Trophoblast cell (in vitro differentiated cells and primary cell): Measurements from ENCODE around the gene FANCC.

Source experiments
- DNase-seq, 2 donors: peaks; one replicate each; pipeline ENCODE4 v3.0.0-alpha.2; 2016
- H2AFZ ChIP-seq: 2 replicates; pipeline ENCODE4 v1.6.1; 2013; ENCODE audit warnings: low read length, moderate library complexity, mild to moderate bottlenecking; ENCODE audit not compliant: insufficient read depth, poor library complexity
- H2AK5ac ChIP-seq: 2 replicates; pipeline ENCODE4 v1.6.1; 2013; ENCODE audit warnings: mild to moderate bottlenecking, low read length
- H2BK120ac ChIP-seq: 2 replicates; pipeline ENCODE4 v1.6.1; 2013; ENCODE audit warnings: low read length, mild to moderate bottlenecking, moderate library complexity; ENCODE audit not compliant: insufficient read depth, poor library complexity
- H2BK12ac ChIP-seq: 2 replicates; pipeline ENCODE4 v1.6.1; 2013; ENCODE audit warnings: mild to moderate bottlenecking, low read length, moderate library complexity
- H2BK5ac ChIP-seq: 2 replicates; pipeline ENCODE4 v1.6.1; 2013; ENCODE audit warnings: low read length, low read depth, moderate library complexity, mild to moderate bottlenecking; ENCODE audit not compliant: poor library complexity
- H3K14ac ChIP-seq: 2 replicates; pipeline ENCODE4 v1.6.1; 2013; ENCODE audit warnings: mild to moderate bottlenecking, low read length
- H3K18ac ChIP-seq: 2 replicates; pipeline ENCODE4 v1.6.1; 2013; ENCODE audit warnings: mild to moderate bottlenecking, low read length
- H3K23ac ChIP-seq: 2 replicates; pipeline ENCODE4 v1.6.1; 2013; ENCODE audit warnings: low read length
- H3K27ac ChIP-seq: 2 replicates; pipeline ENCODE4 v1.5.1; 2013; ENCODE audit warnings: low read depth, mild to moderate bottlenecking, inconsistent platforms, low read length, moderate library complexity
- H3K27me3 ChIP-seq: 2 replicates; pipeline ENCODE4 v1.6.1; 2013; ENCODE audit warnings: inconsistent platforms, mild to moderate bottlenecking, low read length, moderate library complexity; ENCODE audit not compliant: insufficient read depth
- H3K36me3 ChIP-seq, 2 experiments: 1 replicate in 1 of 2; 2 replicates in 1 of 2; pipeline ENCODE4 v1.6.1; 2013; ENCODE audit warnings: low read length in 2 of 2, mild to moderate bottlenecking in 2 of 2, moderate library complexity in 1 of 2; ENCODE audit not compliant: insufficient read depth in 2 of 2, control insufficient read depth in 1 of 2
- H3K4ac ChIP-seq: 2 replicates; pipeline ENCODE4 v1.6.1; 2013; ENCODE audit warnings: low read depth, mild to moderate bottlenecking, low read length, moderate library complexity
- H3K4me1 ChIP-seq, 2 experiments: 1 replicate in 1 of 2; 2 replicates in 1 of 2; pipeline ENCODE4 v1.6.1; 2013; ENCODE audit warnings: low read length in 2 of 2, mild to moderate bottlenecking in 2 of 2, moderate library complexity in 1 of 2; ENCODE audit not compliant: insufficient read depth in 2 of 2, control insufficient read depth in 1 of 2
- H3K4me2 ChIP-seq: 2 replicates; pipeline ENCODE4 v1.6.1; 2013; ENCODE audit warnings: inconsistent platforms, mild to moderate bottlenecking, low read length, moderate library complexity
- H3K4me3 ChIP-seq: 2 replicates; pipeline ENCODE4 v1.5.1; 2013; ENCODE audit warnings: mild to moderate bottlenecking, low read depth, low read length, inconsistent platforms
- H3K79me1 ChIP-seq: one replicate; pipeline ENCODE4 v1.6.1; 2013; ENCODE audit warnings: low read length
- H3K79me2 ChIP-seq: 2 replicates; pipeline ENCODE4 v1.6.1; 2013; ENCODE audit warnings: low read length, mild to moderate bottlenecking; ENCODE audit not compliant: control insufficient read depth, insufficient read depth, poor library complexity
- H3K9ac ChIP-seq: 2 replicates; pipeline ENCODE4 v1.6.1; 2013; ENCODE audit warnings: mild to moderate bottlenecking, low read length
- H3K9me3 ChIP-seq: 2 replicates; pipeline ENCODE4 v1.6.1; 2013; ENCODE audit warnings: low read depth, mild to moderate bottlenecking, control low read depth, inconsistent platforms, low read length; ENCODE audit not compliant: insufficient read depth
- H4K12ac ChIP-seq: 2 replicates; pipeline ENCODE4 v1.6.1; 2013; ENCODE audit warnings: low read depth, mild to moderate bottlenecking, low read length, moderate library complexity
- H4K8ac ChIP-seq: 2 replicates; pipeline ENCODE4 v1.6.1; 2013; ENCODE audit warnings: low read depth, mild to moderate bottlenecking, low read length, moderate library complexity
- H4K91ac ChIP-seq: one replicate; pipeline ENCODE4 v1.6.1; 2013; ENCODE audit warnings: low read depth, mild to moderate bottlenecking, low read length, moderate library complexity
- WGBS: extraction: QIAGEN DNeasy Blood & Tissue Kit; methylation state at CpG from one replicate; pipeline ENCODE4 v1.1.7; 2013; ENCODE audit warnings: missing lambda C conversion rate; ENCODE audit not compliant: insufficient read length, insufficient coverage; ENCODE audit errors: extremely low coverage; 5-methylcytosine and 5-hydroxymethylcytosine counted together

FANCC gene

DNA sequence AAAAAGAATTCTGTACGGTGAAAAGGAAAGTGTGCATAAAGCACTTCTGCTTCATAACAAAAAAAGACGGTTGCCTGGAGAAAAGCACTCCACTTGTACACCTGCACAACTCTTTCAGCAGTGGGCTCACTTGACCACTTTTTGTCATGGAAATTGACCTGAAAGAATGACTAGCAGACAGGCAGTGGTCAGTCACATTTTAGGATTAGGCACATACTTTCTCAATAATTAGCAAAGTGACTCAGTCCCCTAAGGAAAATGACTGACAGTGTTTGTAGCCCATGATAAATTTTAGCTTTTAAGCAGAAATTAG is 169.3 kb downstream of the FANCC start:
- H3K4me2 ChIP-seq = no peak overlapping the region
- no peak for DNase-seq

DNA sequence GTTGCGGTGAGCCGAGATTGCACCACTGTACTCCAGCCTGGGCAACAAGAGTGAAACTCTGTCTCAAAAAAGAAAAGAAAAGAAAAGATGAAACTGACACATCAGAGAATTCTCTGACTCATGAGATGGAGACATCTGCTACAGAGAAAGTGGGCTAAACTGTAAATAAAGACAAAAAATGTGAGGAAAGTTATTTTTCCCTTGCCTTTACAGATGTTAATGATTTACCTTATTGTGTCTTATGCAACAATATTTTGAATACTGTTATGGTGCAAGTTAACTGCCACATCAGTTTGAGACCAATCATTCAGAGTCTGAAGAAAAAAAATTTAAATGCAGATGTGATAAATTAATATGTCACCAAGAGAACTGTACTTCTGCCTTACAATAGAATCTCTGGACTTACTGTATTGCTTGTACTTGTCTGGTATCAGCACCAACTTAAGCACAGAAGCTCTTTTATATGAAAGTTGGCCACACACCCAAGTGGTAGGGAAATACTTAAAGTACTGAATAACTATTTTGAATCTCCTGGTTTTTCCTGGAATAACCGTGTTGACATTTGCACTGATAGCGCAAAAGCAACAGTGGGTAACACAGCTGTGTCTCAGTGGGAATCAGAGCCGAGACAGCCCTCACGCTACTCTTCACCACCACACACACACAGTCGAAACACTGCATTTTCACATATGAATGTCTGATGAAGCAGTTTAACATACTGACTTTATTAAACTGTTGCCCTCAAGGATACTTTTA is 169.9 kb downstream of the FANCC start:
- Histone ChIP-seq H3K79me1 (no peaks in the 10 kb centered on the region), H2AFZ (no peak overlapping the region), H2BK12ac (no peak overlapping the region), H2BK5ac (no peak overlapping the region), H3K4me3 (no peak overlapping the region), H3K27me3 (no peaks in the 10 kb centered on the region), H4K91ac (no peak overlapping the region), H3K36me3 (peaks cover 0 to 2% of the 10 kb centered on the region in 2 experiments), H2BK120ac (no peak overlapping the region), H3K9me3 (no peaks in the 10 kb centered on the region), H3K79me2 (no peaks in the 10 kb centered on the region), H3K4ac (no peak overlapping the region), H3K4me2 (no peak overlapping the region), H4K8ac (no peak overlapping the region), H3K14ac (no peak overlapping the region), H3K23ac (no peak overlapping the region), H3K4me1 (no peaks in the 10 kb centered on the region), H2AK5ac (no peak overlapping the region), H3K18ac (no peak overlapping the region), H3K9ac (no peak overlapping the region), H3K27ac (no peak overlapping the region), H4K12ac (no peak overlapping the region)
- no peak for DNase-seq
- WGBS = no CpG with 5 or more reads among the region's 7 CpGs

More for the DNA sequence above, 169.3 kb downstream of the FANCC start:
- Histone ChIP-seq H2AK5ac (no peak overlapping the region), H3K36me3 (peaks cover 0 to 2% of the 10 kb centered on the region in 2 experiments), H3K18ac (no peak overlapping the region), H2BK12ac (no peak overlapping the region), H3K4ac (no peak overlapping the region), H2AFZ (no peak overlapping the region), H3K79me2 (no peaks in the 10 kb centered on the region), H3K14ac (no peak overlapping the region), H3K9me3 (no peaks in the 10 kb centered on the region), H4K12ac (no peak overlapping the region), H3K79me1 (no peaks in the 10 kb centered on the region), H3K4me3 (no peak overlapping the region), H4K91ac (no peak overlapping the region), H3K9ac (no peak overlapping the region), H2BK120ac (no peak overlapping the region), H4K8ac (no peak overlapping the region), H2BK5ac (no peak overlapping the region), H3K23ac (peak overlapping the region; percentile 44), H3K27me3 (no peaks in the 10 kb centered on the region), H3K27ac (no peak overlapping the region), H3K4me1 (no peaks in the 10 kb centered on the region)
- WGBS = no CpG with 5 or more reads among the region's 2 CpGs

DNA sequence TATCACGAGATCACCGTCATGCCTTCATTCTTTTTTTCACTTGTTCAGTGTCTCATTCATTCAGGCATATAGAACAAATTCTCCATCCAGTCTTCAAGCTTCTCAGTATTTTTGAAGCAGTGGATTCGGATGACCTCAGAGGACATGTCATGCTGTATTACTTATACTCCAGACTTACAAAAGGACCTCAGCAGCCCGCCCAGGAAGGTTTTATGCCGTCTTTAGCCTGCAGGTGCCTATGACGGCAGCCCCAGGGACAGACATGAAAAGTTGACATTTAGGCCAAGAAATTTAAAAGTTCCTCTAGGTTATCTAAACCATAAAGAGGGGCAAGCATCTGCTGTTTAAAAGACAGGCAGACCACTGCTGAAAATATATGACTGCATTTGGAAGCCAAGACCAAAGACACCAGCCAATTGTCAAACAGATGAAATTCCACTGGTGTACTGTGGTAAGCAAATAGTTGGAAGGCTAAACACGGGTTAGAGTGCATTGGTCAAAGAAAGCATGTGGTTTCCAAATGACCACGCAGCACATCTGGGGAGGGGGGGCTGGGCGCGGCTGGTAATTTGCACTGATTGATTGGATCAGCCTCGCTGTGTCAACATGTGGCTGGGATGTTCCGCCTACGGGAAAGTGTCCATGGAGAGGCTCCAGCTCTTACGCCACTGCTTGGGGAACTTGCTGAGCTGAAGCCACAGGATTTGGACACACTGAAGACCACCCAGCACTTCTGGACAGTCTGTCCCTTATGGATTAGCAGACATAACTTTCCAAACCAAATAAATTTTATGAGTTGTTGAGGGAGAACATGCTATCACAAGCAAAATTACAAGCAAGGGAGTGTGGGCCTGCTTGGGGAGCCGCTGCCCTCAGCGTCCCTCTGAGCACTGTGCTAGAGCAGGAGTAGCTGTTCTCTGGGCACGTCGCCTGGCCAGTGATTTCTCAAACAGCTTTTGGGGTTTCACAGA is 173.6 kb downstream of the FANCC start:
- no peak overlapping the region for H3K9ac ChIP-seq
- no peak overlapping the region for H3K23ac ChIP-seq
- no peak overlapping the region for H3K27ac ChIP-seq
- no peak overlapping the region for H3K4me2 ChIP-seq
- no peaks in the 10 kb centered on the region for H3K27me3 ChIP-seq
- no peak overlapping the region for H2BK12ac ChIP-seq
- no peak overlapping the region for H3K4ac ChIP-seq
- WGBS = no CpG with 5 or more reads among the region's 18 CpGs
- H3K79me1 ChIP-seq = no peaks in the 10 kb centered on the region
- H4K8ac ChIP-seq = no peak overlapping the region
- H3K4me3 ChIP-seq = no peak overlapping the region
- no peak overlapping the region for H2AK5ac ChIP-seq
- H3K4me1 ChIP-seq = no peaks in the 10 kb centered on the region
- H2BK5ac ChIP-seq = no peak overlapping the region
- H3K9me3 ChIP-seq = no peaks in the 10 kb centered on the region
- H3K36me3 ChIP-seq = no peaks in the 10 kb centered on the region
- no peak overlapping the region for H4K91ac ChIP-seq
- no peak overlapping the region for H3K18ac ChIP-seq
- H2AFZ ChIP-seq = no peak overlapping the region
- no peak for DNase-seq
- no peaks in the 10 kb centered on the region for H3K79me2 ChIP-seq
- H4K12ac ChIP-seq = no peak overlapping the region
- H3K14ac ChIP-seq = no peak overlapping the region
- H2BK120ac ChIP-seq = no peak overlapping the region

DNA sequence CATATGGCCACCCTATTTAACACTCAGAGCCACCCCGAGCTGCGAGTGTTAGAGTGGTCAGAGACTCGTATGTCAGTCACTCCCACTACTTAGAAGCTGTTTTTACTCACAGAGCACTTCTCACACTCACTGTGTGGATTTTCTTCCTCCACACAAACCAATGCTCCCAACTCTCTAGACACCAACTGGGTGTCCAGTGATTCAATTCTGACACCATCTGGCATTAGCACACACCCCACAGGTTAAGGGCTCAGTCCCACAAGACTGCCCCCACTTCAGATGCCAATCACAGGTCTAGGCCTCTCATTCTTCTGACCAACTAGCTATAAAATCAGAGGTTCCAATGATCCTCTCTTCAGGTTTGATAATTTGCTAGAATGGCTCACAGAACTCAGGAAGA is 174.8 kb downstream of the FANCC start:
- H2BK5ac ChIP-seq = no peak overlapping the region
- no peak overlapping the region for H3K9ac ChIP-seq
- no peak overlapping the region for H2BK12ac ChIP-seq
- H3K27me3 ChIP-seq = no peaks in the 10 kb centered on the region
- no peak overlapping the region for H4K12ac ChIP-seq
- DNase-seq = no peak
- WGBS = no CpG with 5 or more reads among the region's 3 CpGs
- H3K4me3 ChIP-seq = no peak overlapping the region
- no peaks in the 10 kb centered on the region for H3K9me3 ChIP-seq
- no peak overlapping the region for H3K4me2 ChIP-seq
- no peak overlapping the region for H2AFZ ChIP-seq
- peaks cover 1 to 3% of the 10 kb centered on the region in 2 experiments for H3K36me3 ChIP-seq
- no peak overlapping the region for H2BK120ac ChIP-seq
- no peaks in the 10 kb centered on the region for H3K4me1 ChIP-seq
- no peak overlapping the region for H3K14ac ChIP-seq
- H3K27ac ChIP-seq = no peak overlapping the region
- no peaks in the 10 kb centered on the region for H3K79me1 ChIP-seq
- no peaks in the 10 kb centered on the region for H3K79me2 ChIP-seq
- no peak overlapping the region for H3K23ac ChIP-seq
- no peak overlapping the region for H4K91ac ChIP-seq
- no peak overlapping the region for H2AK5ac ChIP-seq
- no peak overlapping the region for H4K8ac ChIP-seq
- no peak overlapping the region for H3K4ac ChIP-seq
- H3K18ac ChIP-seq = no peak overlapping the region
